ENCODE results near the gene TMEM203. TPM values are rescaled to one million over a fixed set of nuclear protein-coding genes. Genes with fewer than 3 reads are reported as not detected.

The TMEM203 gene
- total RNA-seq, 1 donor from 2014 or later: 41.2 TPM

DNA sequence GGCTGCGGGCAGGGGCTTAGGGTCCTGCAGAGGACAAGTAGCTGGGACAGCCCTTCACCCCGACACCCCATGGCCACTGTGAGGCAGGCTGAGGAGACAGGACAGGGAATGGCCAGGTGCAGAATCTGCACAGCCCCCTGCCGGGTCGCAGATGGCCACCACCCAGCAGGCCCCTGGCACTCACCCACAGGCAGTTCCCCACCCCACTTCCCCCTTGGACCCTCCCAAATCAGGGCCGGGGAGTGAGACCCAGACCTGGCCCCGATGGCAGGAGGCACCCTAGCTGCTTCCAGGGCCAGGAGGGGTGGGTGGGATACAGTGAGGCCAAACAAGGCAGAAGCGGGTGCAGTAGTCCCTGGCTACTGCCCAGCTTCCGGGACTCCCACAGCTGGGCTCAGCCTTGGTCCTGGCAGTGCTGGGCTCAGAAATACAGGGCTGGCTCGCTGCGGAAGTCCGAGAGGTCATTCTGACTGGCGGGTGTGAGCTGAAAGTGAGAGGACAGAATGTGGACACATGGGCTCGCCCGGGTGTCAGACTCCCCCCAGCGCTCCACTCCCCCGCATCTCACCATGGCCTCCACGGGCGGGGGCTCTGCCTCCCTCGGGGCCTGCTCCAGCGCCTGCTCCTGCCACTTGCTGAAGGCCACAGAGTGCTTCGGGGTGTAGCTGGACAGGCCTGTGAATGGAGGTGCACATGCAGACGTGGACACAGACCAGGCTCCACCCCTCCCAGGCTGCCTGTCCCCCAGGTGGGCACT, 13.6 kb downstream of the TMEM203 start:
- no peak overlapping the region for H3K27ac Mint-ChIP-seq (ENCODE audit: unreplicated experiment)
- peaks cover 30% of the 10 kb centered on the region for H3K4me1 Mint-ChIP-seq (ENCODE audit: unreplicated experiment)
- TF ChIP-seq, protein P1, sequence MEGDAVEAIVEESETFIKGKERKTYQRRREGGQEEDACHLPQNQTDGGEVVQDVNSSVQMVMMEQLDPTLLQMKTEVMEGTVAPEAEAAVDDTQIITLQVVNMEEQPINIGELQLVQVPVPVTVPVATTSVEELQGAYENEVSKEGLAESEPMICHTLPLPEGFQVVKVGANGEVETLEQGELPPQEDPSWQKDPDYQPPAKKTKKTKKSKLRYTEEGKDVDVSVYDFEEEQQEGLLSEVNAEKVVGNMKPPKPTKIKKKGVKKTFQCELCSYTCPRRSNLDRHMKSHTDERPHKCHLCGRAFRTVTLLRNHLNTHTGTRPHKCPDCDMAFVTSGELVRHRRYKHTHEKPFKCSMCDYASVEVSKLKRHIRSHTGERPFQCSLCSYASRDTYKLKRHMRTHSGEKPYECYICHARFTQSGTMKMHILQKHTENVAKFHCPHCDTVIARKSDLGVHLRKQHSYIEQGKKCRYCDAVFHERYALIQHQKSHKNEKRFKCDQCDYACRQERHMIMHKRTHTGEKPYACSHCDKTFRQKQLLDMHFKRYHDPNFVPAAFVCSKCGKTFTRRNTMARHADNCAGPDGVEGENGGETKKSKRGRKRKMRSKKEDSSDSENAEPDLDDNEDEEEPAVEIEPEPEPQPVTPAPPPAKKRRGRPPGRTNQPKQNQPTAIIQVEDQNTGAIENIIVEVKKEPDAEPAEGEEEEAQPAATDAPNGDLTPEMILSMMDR (IDR thresholded peaks at IDR 0.05): no peak
- DNase-seq (ENCODE audit: extremely low spot score, unreplicated experiment): no peak
- no peak overlapping the region for H3K4me3 Mint-ChIP-seq (ENCODE audit: unreplicated experiment)
- H3K27me3 Mint-ChIP-seq (ENCODE audit: unreplicated experiment): no peaks in the 10 kb centered on the region
- H3K36me3 Mint-ChIP-seq (ENCODE audit: unreplicated experiment): peaks cover 10% of the 10 kb centered on the region
- H3K9me3 Mint-ChIP-seq (ENCODE audit: unreplicated experiment): no peaks in the 10 kb centered on the region

DNA sequence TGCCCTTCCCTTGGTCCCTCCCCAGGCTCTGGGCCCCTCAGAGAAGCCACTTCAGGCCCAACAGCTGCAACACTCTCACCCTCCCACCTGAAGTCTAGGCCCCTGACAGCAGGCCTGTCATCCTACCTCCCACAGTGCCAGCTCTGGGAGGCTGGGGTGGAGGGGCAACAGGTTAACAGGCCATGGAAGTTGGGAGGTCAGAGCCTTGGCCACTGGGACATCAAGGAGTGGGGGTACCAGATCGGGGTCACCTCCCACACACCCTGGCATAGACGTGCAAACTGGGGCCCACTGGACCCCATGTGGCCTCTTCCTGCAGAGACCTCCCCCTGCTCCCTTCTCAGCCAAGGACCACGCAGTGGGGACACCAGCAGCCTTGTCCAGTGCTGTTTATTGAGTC, 14.2 kb downstream of the TMEM203 start:
- no peaks in the 10 kb centered on the region for H3K9me3 Mint-ChIP-seq (ENCODE audit: unreplicated experiment)
- no peak for DNase-seq (ENCODE audit: extremely low spot score, unreplicated experiment)
- H3K4me3 Mint-ChIP-seq (ENCODE audit: unreplicated experiment): peak overlapping the region; percentile 55
- no peak overlapping the region for H3K27ac Mint-ChIP-seq (ENCODE audit: unreplicated experiment)
- peaks cover 10% of the 10 kb centered on the region for H3K36me3 Mint-ChIP-seq (ENCODE audit: unreplicated experiment)
- peaks cover 37% of the 10 kb centered on the region for H3K4me1 Mint-ChIP-seq (ENCODE audit: unreplicated experiment)
- H3K27me3 Mint-ChIP-seq (ENCODE audit: unreplicated experiment): no peaks in the 10 kb centered on the region
- TF ChIP-seq, protein P1 (IDR thresholded peaks at IDR 0.05): no peak

DNA sequence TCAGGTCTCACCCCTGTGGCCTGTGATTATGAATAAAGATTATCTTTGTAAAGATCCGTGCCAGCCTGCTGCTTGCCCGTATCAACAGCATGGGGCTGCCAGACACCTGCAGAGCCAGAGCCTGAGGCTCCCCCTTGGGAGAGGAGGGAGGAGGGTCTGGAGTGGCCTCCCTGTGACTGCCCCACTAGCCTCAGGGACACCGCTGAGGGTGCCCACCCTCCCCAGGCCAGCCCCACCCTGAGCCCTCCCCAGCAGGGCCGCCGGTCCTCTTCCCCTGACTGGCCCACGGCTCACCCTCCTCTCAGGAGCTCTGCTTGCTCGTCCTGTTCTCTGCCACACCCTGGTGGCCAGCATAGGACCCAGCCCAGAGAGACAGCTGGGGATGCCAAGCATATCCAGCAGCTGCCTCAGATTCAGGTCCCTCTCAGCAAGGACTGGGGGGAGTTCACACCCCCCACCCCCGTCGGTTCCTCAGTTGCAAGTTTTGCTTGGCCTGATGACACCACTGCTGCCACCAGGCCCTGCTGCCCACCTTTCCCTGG, 15.1 kb downstream of the TMEM203 start:
- no peaks in the 10 kb centered on the region for H3K27me3 Mint-ChIP-seq (ENCODE audit: unreplicated experiment)
- H3K9me3 Mint-ChIP-seq (ENCODE audit: unreplicated experiment): no peaks in the 10 kb centered on the region
- H3K4me3 Mint-ChIP-seq (ENCODE audit: unreplicated experiment): peak overlapping the region; percentile 91
- TF ChIP-seq, protein P1 (IDR thresholded peaks at IDR 0.05): no peak
- no peak for DNase-seq (ENCODE audit: extremely low spot score, unreplicated experiment)
- H3K4me1 Mint-ChIP-seq (ENCODE audit: unreplicated experiment): peaks cover 38% of the 10 kb centered on the region
- peaks cover 10% of the 10 kb centered on the region for H3K36me3 Mint-ChIP-seq (ENCODE audit: unreplicated experiment)
- peak overlapping the region; percentile 69 for H3K27ac Mint-ChIP-seq (ENCODE audit: unreplicated experiment)

DNA sequence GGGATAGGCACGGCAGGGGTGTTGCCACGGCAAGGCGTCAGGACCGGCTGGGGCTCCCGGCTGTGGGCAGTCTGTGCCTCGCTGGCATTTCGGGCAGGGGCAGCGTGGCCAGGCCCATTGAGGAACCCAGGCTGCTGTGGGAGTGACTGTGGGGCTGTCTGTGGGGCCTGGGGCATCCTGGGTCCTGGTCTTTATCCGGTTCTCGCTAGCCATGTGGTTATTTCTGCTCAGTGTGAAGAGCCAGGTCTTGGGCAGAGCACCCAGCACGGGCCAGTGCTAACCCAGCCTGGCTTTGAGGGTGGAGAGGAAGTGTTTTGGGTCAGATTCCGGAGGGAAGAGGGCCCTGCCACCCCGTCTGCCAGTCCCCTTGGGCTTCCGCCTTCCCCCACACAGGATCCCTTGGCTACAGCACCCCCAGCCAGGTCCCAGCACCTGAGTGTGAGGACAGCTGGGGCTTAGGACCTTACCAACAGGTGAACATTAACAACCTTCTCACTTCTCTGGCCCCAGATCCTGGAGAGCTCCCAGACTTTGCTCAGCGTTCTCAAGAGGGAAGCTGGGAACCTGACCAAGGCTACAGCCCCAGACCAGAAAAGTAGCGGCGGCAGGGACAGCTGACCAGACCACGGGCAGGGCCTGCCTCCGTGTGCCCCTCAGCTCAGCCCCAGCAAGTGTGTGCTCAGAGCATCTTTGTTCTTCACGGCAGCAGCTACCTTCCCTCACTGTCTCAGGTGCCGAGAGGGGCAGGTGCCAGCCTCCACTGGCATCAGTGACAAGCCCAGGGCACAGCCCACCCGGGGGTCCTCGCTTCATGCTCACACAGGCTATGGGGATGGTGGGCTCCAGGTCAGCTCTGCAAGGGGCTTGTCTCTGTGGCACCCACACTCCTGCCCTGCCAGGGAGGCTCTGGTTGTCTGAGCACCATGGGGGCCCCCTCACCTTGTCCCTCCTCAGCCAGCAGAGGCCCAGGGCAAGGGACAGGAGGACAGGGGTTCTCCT, 15.9 kb downstream of the TMEM203 start:
- TF ChIP-seq, protein P1 (IDR thresholded peaks at IDR 0.05): no peak
- peaks cover 35% of the 10 kb centered on the region for H3K4me1 Mint-ChIP-seq (ENCODE audit: unreplicated experiment)

More for the DNA sequence above, 15.9 kb downstream of the TMEM203 start:
- Mint-ChIP-seq H3K4me3 (ENCODE audit: unreplicated experiment) (peak overlapping the region; percentile 91), H3K27me3 (ENCODE audit: unreplicated experiment) (no peaks in the 10 kb centered on the region), H3K27ac (ENCODE audit: unreplicated experiment) (peak overlapping the region; percentile 95), H3K9me3 (ENCODE audit: unreplicated experiment) (no peaks in the 10 kb centered on the region), H3K36me3 (ENCODE audit: unreplicated experiment) (peaks cover 10% of the 10 kb centered on the region)
- DNase-seq (ENCODE audit: extremely low spot score, unreplicated experiment): no peak

All from osteocyte (in vitro differentiated cells).